Transverse colon (tissue), 4 donors: Measurements from ENCODE around the gene ALDOB. TPM values are rescaled to one million over a fixed set of nuclear protein-coding genes. Genes with fewer than 3 reads are reported as not detected.
A peak's percentile ranks its signal among the peaks of the same experiment; 100 is the strongest.

ENCODE experiments used
- DNase-seq: peaks from one replicate; pipeline ENCODE4 v3.0.0-alpha.2; 2019
- H3K27ac ChIP-seq, 4 donors: fragments of 200-600 bp; sonication (generic); 2 replicates each; pipeline ENCODE4 v1.5.1; 2016 to 2018; ENCODE audit warnings: inconsistent platforms in 4 of 4
- H3K27me3 ChIP-seq: fragments of 200-600 bp; sonication (generic); 2 replicates; pipeline ENCODE4 v1.5.1; 2017; ENCODE audit warnings: inconsistent platforms
- H3K36me3 ChIP-seq, 4 donors: fragments of 200-600 bp; sonication (generic); 2 replicates each; pipeline ENCODE4 v1.5.1; 2017 to 2019; ENCODE audit warnings: inconsistent platforms in 4 of 4
- H3K4me1 ChIP-seq, 4 donors: fragments of 200-600 bp; sonication (generic); 2 replicates each; pipeline ENCODE4 v1.5.1; 2017 to 2020; ENCODE audit warnings: inconsistent platforms in 4 of 4
- H3K4me3 ChIP-seq, 4 donors: fragments of 200-600 bp; sonication (generic); 1 replicate in 1 of 4; 2 replicates in 3 of 4; pipeline versions ENCODE4 v1.5.1 to v1.6.1; 2017 to 2019; ENCODE audit warnings: inconsistent platforms in 4 of 4
- H3K9me3 ChIP-seq, 2 donors: fragments of 200-600 bp; sonication (generic); 2 replicates each; pipeline ENCODE4 v1.5.1; 2017 to 2019; ENCODE audit warnings: inconsistent platforms in 2 of 2
- CTCF ChIP-seq, 5 experiments: fragments of 200-600 bp in 3 of 5; fragments of 450-650 bp in 2 of 5; sonication (generic) in 3 of 5; IDR thresholded peaks; 1 replicate in 2 of 5; 2 replicates in 3 of 5; pipeline ENCODE4 v1.5.1; 2016 to 2017; ENCODE audit warnings: antibody characterized with exemption in 5 of 5, inconsistent platforms in 3 of 5, mild to moderate bottlenecking in 2 of 5, moderate library complexity in 1 of 5
- EP300 ChIP-seq: sonication (generic); formaldehyde crosslinking; IDR thresholded peaks from one replicate; pipeline ENCODE4 v1.6.1; 2017; ENCODE audit warnings: antibody characterized with exemption, low read depth
- POLR2A ChIP-seq: fragments of 450-650 bp; IDR thresholded peaks from one replicate; pipeline ENCODE4 v1.6.1; 2016; ENCODE audit warnings: antibody characterized with exemption, mild to moderate bottlenecking, moderate library complexity
- POLR2AphosphoS5 ChIP-seq, 3 donors: sonication (generic); formaldehyde crosslinking; IDR thresholded peaks; one replicate each; pipeline ENCODE4 v1.6.1; 2016; ENCODE audit warnings: antibody characterized with exemption in 3 of 3
- WGBS, 2 donors: methylation state at CpG; one replicate each; pipeline ENCODE4 v1.1.5; 2018; ENCODE audit warnings: low coverage in 1 of 2; 5-methylcytosine and 5-hydroxymethylcytosine counted together
- in situ Hi-C, 4 donors: fragments of 200-750 bp; cut with MboI; loops; one replicate each; pipeline versions ENCODE4 v1.15.0 to v1.15.1; 2017; ENCODE audit warnings: low sequenced_read_pairs in 3 of 4, low pct_ligation_motif_present in 1 of 4, low pct_unique_long_range_greater_than_20kb in 1 of 4
- intact Hi-C: fragments of 100-400 bp; cut with DNase I; formaldehyde crosslinking; loops from one replicate; pipeline ENCODE4 v1.15.1; 2023; ENCODE audit warnings: low total_unique reads
- total RNA-seq, 4 donors: library from RNA; depleted of rRNA; stranded (reverse); fragments of >200 nt; gene quantifications; one replicate each; pipeline ENCODE4 v1.1.0, GENCODE V29; 2016

Gene ALDOB
- total RNA-seq, 4 donors from 2014 or later: 1.9 to 55.0 (median 20.1) TPM; not detected in 1

- Histone ChIP-seq H3K4me1 (no peaks in the 10 kb centered on the region), H3K27me3 (no peaks in the 10 kb centered on the region), H3K4me3 (no peak overlapping the region), H3K27ac (no peak overlapping the region), H3K9me3 (peaks cover 93 to 98% of the 10 kb centered on the region in 2 donors), H3K36me3 (peaks cover 10 to 61% (median 38%) of the 10 kb centered on the region in 4 donors)
- intact Hi-C loops (no loop called here), in situ Hi-C loops (no loop called here)
- DNase-seq: no peak
- WGBS, 2 donors: 93 to 100% methylated on average over 4 to 5 of the region's 5 CpGs
- TF ChIP-seq POLR2A (no peak), EP300 (no peak), POLR2AphosphoS5 (IDR thresholded peaks at IDR 0.05) (no peak), CTCF (IDR thresholded peaks at IDR 0.05) (no peak)
These were observed 27.0 kb downstream of the ALDOB start for GRCh38 chr9:101408374-101409078.

DNA sequence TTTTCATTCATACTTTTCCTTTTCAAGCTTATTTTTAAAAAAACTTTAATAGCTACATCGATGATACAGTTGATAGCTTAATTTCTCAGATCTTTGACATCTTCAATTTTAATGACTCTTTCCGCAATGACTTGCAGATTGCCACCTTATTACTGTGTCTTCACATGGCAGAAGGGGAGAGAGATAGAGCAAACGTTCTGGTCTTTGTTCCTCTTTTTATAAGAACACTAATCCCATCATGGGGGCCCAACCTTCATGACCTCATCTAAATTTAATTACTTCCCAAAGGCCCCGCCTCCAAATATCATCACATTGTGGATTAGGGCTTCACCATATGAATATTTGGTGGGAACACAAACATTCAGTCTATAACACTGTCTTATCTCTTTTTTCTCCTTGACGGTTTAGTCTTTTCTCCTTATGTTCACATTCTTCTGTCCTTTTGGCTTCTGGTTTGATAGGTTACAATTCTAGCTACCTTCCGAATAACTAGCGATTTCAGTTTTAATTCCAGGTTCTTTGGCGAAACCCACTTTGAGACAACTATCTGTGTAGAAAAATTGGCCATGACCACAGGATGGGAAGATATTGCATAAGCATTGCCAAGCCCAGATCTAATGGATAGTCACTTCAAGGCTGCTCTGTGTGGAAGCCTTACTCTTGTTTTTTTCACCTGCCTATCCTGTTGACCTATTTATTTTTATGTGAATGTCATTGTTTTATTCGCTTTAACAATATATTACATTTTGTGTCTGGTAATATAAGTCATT is 31.9 kb downstream of the ALDOB start:
- intact Hi-C loops: loop anchor here (1.0 kb wide), 1 partner anchor 30 kb away; no protein-coding TSS in a partner anchor
- WGBS, 2 donors: 94 to 100% methylated on average over 6 to 9 of the region's 9 CpGs
- Histone ChIP-seq H3K27ac (no peak overlapping the region), H3K36me3 (peaks cover 13 to 88% (median 51%) of the 10 kb centered on the region in 4 donors), H3K9me3 (peaks cover 50 to 62% of the 10 kb centered on the region in 2 donors), H3K27me3 (no peaks in the 10 kb centered on the region), H3K4me3 (no peak overlapping the region), H3K4me1 (peaks cover 8 to 23% (median 15%) of the 10 kb centered on the region in 4 donors)
- in situ Hi-C loops: no loop called here
- TF ChIP-seq EP300 (no peak), POLR2AphosphoS5 (IDR thresholded peaks at IDR 0.05) (no peak), CTCF (IDR thresholded peaks at IDR 0.05) (no peak), POLR2A (no peak)
- no peak for DNase-seq

- intact Hi-C loops (no loop called here), in situ Hi-C loops (no loop called here)
- Histone ChIP-seq H3K9me3 (peaks cover 14 to 29% of the 10 kb centered on the region in 2 donors), H3K4me3 (peak overlapping the region in 2 of 4 donors; percentile 68 to 94), H3K27ac (peak overlapping the region; percentile 84 to 93 (median 88)), H3K36me3 (peaks cover 4 to 52% (median 27%) of the 10 kb centered on the region in 4 donors), H3K27me3 (no peaks in the 10 kb centered on the region), H3K4me1 (peaks cover 8 to 49% (median 26%) of the 10 kb centered on the region in 4 donors)
- no peak for TF ChIP-seq CTCF (IDR thresholded peaks at IDR 0.05)
- no peak for TF ChIP-seq POLR2A
- no peak for TF ChIP-seq POLR2AphosphoS5 (IDR thresholded peaks at IDR 0.05)
- no peak for TF ChIP-seq EP300
- 51 to 59% methylated on average over 5 of the region's 5 CpGs for WGBS, 2 donors
- peak; percentile 10 for DNase-seq
These were observed 35.5 kb downstream of the ALDOB start for GRCh38 chr9:101400120-101400519.

DNA sequence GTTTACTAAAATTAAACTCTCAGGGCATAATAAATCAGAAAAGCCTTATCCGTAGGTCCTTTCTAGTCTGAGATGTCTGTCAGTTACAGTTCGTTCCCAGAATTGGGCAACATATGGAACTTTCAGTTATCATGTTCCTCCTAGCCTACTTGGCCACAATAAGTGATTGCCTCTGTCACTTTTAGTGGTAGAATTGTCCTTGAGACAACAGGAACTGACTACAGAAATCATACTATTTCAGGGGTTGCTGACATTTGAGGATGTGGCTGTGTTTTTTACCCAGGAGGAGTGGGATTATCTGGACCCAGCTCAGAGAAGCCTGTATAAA is 36.0 kb downstream of the ALDOB start:
- peak overlapping the region; percentile 84 to 93 (median 88) for H3K27ac ChIP-seq
- intact Hi-C loops: no loop called here
- peak overlapping the region; percentile 53 to 94 (median 74) for H3K4me3 ChIP-seq
- WGBS, 2 donors: 0 to 9% methylated on average over 2 of the region's 2 CpGs
- DNase-seq: no peak
- H3K27me3 ChIP-seq: no peaks in the 10 kb centered on the region
- in situ Hi-C loops: loop anchor here in 1 of 4 donors (10.0 kb wide), 1 partner anchor 135 kb away; the partner anchor contains the start of gene RNF20
- peaks cover 3 to 47% (median 24%) of the 10 kb centered on the region in 4 donors for H3K36me3 ChIP-seq
- TF ChIP-seq EP300 (no peak), CTCF (IDR thresholded peaks at IDR 0.05) (no peak), POLR2AphosphoS5 (IDR thresholded peaks at IDR 0.05) (no peak), POLR2A (no peak)
- H3K9me3 ChIP-seq: peaks cover 10 to 24% of the 10 kb centered on the region in 2 donors
- H3K4me1 ChIP-seq: peaks cover 8 to 50% (median 26%) of the 10 kb centered on the region in 4 donors
